NCI-H2107 (cell line): ENCODE results near the gene ZNF618.

Experiments
- DNase-seq: peaks from one replicate; lab custom pipeline; 2025; lab: John Stamatoyannopoulos, UW

Gene ZNF618

DNA sequence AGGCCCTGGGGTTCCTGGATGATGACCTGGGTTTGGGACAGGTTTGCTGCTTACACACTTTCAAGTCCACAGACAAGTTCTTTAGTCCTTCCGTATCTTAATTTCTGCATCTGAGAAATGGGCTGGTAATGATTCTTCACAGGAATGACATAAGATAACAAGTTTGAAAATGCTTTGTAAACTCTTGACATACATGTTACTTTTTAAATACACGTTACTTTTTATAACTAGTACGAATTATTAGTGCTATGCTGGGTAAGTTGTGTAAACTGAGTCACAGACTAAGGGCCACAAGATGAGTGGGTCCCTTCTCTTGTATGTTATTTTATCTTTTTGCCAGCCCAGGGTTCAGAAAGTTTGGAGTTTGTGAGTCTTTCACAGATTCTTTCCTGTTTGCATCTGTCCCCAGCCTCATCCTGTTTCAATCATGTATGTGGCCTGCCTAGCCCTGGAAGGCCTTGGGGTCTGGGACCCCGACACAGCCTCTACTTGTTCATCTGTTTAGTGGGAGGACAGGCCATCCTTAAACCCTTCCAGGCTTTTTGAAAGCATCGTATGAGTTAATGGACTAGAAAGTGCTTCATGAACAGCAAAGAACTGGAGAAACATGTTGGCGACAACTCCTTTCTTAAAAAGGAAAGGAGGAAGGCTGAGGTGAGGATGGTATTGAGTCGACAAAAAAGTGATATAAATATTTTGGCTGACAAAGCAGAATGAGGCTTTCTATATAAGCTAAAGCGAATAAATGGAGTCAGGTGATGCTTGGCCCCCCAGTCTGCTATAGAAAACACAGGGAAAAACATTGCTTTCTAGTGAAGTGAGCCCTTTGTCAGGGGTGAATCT lies 9.3 kb downstream of the ZNF618 start:
- DNase-seq, result no peak

DNA sequence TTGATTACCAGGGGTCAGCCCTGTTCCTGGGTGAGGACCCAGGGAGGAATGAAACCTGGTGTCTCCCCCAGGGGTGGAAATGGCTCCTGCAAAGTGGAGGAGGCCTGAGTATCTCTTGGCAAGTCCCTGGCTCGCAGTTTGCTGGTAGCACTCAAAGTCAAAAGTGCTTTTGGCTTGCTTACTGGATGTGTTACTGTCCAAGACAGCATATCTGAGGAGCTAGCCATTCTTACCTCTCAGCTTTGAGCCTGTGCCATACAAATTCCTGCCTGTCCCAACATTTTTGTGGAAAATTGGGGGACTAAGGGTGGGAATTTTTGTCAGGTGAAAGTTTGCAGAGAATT lies 9.9 kb downstream of the ZNF618 start:
- no peak for DNase-seq

DNA sequence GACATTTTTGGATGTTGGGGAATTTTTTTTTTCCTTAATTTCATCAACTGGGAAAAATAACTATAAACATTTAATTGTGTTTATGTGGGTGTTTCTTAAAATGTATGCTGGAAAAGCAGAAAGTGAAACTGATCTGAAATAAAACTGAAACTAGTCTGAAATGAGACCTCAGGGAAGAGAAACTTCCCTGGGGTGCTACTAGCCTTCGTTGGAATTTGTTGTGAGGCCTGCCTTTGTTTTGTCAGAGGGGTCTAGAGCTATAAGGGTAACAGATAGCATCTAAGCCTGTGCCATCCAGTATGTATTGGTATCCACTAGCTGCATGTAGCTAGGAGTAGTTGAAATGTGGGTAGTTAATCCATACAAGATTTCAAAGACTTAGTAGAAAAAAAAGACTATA lies 10.4 kb downstream of the ZNF618 start:
- no peak for DNase-seq

DNA sequence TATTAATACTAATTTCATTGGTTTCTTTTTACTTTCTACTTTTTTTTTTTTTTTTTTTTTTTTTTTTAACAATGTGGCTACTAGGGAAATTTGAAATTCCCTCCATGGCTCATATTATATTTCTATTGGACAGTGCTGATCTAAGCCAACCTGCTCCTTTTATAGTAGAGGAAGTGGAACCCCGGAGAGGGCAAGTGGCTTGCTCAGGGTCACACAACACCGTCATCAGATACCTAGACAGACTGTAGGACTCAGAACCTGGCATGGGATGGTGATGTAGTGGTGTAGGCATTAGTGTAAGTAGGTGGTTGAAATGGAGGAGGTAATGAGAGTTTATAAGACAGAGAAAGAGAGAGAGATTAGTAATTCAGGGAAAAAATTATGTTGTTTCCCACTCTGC lies 10.8 kb downstream of the ZNF618 start:
- DNase-seq, result no peak

DNA sequence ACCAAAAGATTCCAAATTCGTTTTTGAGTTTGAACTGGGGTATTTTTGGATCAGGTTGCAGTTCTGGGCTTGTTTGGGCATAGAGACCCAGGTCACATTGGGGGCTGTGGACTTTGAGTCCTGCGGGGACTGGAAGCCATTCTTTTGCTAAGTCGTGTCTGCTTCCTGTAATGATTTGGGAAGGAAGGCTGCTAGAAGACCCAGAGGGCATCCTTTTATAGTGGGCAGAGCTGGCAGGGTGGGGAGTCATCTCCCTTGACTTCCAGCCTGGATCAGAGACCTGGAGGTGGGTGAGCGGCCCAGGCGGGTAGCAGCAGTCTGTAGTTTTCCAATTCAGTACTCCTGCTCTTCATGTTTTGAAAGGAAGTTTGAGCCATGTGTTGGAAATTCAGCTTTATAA lies 11.3 kb downstream of the ZNF618 start:
- DNase-seq, result no peak

DNA sequence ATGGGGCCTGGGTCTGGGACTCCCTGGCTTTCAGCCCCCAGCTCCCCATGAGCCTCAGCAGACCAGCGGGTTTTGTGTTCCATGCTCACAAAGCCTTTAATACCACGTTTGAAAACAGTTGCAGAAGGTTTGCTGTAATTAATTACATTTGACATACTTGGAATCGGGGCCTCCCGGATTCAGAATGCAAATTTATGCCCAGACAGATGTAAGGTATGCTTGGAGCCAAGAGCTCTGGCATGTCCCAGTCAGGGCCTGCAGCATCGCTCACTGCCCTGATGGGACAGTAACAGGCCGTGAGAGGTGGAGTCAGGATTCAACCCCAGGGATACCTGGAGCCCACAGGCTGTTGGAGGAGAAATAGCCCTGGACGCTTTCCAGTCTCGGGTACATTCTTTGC lies 12.2 kb downstream of the ZNF618 start:
- DNase-seq, result no peak

DNA sequence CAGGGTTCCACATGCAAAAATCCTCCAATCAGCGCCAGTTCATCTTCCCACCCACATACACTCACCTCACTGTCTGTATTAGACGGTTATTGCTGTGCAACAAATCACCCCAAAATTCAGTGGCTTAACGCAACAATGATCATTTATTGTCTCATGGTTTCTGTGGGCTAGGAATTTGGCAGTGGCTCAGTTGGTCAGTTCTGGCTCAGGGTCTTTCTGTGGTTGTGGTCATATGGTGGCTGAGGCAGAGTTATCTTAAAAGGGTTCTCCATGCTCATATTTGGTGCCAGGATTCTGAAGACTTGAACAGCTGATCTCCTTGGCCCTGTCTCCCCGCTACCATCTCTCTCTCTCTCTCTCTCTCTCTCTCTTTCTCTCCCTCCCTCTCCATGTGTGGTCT lies 12.9 kb downstream of the ZNF618 start:
- DNase-seq, result no peak

DNA sequence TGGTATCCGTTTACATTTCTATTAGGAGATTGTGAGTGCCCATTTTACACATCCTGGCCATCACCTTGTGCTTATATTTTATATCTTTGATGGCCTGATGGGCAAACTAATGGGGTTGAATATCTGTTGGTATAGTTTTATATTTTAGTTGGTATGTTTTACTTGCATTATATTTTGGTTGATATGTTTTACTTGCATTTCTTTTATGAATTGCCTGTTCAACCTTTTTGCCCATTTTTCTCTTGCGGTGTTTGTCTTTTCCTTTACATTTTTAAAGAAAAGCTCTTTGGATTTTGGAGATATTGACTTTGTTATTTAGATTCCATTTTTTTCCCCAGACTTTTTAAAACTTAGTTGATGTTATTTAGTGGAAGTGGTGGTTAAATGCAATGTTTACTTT lies 14.6 kb downstream of the ZNF618 start:
- DNase-seq, result no peak

DNA sequence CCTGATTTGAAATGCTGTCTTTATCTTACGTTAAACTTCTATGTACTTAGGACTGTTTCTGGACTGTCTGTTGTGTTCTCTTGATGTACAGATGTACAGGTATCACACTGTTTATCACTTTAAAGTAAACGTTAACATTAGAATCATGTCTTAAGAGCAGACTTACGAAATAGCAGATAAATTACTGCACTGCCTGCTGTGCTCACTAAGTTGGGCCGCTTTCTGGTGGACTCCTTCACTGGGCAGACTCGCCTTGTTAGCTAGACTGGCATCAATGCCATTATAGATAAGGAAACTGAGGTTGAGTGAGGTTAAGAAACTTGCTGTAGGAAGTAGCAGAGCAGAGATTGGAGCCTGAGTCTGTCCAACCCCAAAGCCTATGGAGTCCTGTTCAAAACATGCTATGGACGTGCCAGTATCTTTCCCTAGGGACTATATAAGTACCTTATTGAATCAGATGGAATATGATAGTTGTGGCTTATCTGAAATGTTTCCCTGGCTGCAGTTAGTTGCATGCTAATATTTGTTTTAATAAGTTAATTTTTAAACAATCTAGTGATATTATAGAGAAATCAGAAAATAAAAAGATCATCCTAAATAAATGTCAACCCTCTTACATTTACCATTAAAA lies 16.9 kb downstream of the ZNF618 start:
- no peak for DNase-seq

DNA sequence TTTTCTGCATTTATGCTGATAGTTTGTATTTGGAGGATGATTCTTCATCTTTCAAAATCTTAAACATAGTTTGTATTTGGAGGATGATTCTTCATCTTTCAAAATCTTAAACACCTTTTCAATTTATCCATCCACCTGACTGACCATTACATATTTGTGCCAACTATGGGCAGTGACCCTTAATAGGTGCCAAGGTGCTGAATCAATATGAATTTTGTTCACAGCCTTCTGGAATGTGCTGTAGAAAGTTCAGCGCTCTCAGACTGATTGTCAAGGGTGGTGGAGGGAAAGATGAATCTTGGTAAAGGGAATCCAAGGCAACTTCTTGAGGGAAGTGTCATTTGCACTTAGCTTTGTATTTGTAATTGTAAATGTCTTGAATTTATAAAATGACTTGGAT lies 18.1 kb downstream of the ZNF618 start:
- no peak for DNase-seq

DNA sequence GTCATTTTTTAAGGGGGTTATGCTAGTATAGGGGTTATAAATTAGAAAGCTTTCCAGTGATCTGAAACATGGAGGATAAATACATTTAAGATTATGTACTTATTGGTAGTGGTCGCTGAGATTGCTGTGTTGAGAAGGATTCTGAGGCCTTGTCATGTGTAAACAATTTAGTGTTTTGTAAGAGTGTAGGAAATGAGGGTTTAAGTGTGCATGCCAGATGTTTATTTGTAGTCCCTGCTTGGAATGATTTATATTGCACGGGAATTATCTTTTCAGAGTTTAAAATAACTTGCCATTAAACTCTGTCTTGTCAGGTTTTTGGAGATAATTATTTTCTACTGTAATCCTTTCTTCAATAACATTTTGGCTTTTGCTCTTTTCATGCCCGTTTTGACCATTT lies 19.4 kb downstream of the ZNF618 start:
- no peak for DNase-seq

DNA sequence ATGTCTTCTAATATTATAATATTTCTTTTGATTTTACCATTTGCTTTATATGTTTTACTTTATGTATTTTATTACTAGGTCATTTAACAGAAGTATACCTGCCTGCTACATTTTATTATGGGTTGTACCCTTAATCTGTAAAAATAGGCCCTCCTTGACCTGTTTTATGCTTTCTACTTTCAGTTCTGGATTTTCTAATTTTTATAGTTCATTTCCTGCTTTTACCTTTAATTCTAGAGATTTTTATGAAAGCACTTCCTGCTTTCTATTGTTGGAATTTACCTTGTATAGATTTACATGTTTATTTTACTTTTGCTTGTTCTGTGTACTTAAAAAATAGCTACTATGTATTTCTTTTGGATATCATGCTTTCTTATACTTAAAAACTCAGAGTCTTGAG lies 20.6 kb downstream of the ZNF618 start:
- DNase-seq, result no peak

DNA sequence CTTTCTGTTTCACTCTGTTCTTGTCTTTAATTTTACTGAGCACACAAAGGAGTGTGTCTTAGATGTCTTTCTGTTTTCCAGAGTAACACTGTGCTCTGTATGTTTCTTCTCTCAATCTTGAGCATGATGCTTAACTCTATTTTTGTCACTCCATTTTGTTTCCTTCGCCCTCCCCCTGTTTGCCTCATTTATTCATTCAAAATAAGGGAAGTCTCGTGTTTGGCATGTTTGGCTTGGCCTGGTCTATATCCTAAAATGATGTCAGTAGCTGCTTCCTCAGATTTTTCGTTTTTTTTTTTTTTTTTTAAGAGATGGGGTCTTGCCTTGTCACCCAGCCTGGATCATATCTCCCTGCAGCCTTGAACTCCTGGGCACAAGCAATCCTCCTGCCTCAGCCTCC lies 22.0 kb downstream of the ZNF618 start:
- DNase-seq, result no peak

DNA sequence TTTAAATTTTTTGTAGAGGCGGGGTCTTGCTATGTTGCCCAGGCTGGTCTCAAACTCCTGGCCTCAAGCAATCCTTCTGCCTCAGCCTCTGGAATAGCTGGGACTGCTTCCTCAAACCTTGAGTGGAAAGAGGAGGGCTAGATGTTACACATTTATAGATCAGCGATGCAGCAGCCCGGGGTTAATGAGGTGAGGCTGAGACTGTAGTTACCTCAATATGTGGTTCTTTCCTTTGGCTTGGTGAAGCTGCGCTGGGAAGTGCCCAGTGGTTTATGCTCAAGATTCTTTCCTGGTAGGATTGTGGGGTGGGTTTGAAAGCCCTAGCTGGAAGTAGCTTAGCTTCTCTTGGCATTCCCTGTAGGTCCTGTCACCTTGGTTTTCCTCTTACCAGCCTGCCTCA lies 22.5 kb downstream of the ZNF618 start:
- no peak for DNase-seq

DNA sequence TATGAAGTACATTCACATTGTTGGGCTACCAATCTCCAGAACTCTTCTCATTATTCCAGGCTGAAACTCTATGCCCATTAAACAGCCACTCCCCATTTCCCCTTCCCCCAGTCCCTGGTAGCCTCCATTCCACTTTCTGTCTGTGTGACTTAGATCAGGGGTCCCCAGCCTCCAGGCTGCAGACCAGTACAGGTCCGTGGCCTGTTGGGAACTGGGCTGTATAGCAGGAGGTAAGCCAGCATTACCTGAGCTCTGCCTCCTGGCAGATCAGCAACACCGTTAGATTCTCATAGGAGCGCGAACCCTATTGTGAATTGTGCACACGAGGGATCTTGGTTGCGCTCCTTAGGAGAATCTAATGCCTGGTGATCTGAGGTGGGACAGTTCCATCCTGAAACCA lies 23.1 kb downstream of the ZNF618 start:
- no peak for DNase-seq

DNA sequence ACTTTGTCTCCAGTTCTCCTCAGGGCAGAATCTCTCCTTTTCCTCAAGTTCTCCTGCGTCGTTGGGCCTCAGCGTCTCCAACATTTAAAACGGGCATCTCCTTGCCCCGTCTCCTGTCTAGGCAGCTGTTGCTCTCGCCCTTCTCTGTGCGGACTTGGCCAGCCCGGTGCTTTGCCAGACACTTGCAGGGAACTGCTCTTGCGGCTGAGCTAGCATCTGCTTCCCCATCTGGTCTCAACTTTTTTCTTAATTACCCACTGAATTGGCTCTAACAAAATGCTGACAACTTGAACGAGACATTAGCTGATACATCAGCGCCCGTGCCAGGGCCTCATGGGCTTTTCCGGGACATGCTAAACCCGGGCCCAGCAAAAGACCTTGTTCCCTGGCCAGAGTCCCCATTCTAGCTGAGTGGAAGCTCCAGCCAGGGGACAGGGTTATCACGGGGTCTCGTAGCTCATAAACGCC lies 25.1 kb downstream of the ZNF618 start:
- no peak for DNase-seq

DNA sequence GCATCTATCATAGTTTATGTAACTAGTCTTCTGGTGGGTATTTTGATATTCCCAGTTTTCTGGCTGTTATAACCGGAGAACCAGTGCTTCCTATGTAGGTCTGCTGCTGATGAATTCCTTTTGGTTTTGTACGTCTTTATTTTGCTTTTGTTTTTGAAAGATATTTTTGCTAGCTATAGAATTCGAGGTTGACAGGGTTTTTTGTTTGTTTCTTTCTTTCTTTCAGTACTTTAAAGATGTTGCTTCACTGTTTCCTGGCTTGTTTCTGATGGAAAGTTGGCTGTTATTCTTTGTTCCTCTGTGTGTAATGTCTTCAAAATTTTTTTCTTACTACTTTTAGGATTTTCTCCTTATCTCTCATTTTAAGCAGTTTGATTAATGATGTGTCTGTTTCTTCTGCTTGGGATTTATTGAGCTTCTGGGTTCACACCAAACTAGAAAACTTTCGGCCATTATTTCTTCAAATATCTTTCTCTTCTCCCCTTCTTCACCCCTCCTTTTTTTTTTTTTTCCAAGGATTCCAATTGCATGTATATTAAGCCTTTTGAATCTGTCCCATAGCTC lies 27.5 kb downstream of the ZNF618 start:
- no peak for DNase-seq

DNA sequence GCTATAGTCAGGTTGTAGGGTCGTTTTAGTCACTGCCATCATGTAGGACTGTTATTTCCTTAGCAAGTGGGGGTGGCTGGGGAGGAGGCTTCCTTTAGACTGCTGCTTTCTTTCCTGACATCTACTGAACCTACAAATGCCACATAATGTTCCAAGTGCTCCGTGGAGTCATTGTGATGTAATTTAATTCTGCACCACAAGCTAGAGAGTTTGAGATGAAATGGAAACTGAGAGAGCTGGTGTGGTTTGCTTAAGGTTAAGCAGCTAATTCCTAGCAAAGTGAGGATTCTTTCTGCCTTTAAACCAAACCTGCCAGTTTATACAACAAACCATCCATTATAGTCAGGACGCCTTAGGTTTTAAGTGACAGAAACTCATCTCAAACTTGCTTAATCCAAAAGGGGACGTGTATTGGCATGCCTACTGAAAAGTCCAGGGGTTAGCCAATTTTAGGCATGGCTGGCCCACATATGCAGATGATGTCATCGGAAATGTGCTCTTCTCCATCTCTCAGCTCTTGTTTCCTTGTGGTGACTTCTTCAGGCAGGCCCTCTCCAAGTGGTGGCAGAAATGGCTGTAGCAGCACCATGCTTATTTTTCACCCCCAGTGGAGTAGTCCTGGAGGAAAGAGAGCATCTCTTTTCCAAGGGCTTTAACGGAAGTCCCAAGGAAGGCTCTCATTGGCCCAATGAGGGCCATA lies 30.5 kb downstream of the ZNF618 start:
- no peak for DNase-seq

DNA sequence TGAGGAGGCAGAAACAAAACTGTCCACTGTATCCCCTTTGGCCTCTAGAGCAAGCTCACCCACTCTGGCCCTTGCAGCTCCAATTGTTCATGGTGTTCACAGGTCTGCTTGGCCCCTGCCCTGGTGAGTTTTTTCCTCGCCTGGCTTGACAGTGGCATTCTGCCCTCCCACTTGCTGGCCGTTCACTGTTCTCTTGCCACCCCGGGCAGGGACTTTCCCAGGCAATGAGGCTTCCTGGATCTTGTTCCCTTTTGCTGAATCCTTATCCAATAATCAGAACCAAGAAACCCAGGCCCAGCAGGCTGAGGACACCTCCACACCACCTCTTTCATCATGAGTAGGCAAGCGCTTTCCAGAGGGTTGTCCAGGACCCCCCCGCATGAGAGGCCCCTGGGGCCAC lies 31.2 kb downstream of the ZNF618 start:
- DNase-seq, result no peak

DNA sequence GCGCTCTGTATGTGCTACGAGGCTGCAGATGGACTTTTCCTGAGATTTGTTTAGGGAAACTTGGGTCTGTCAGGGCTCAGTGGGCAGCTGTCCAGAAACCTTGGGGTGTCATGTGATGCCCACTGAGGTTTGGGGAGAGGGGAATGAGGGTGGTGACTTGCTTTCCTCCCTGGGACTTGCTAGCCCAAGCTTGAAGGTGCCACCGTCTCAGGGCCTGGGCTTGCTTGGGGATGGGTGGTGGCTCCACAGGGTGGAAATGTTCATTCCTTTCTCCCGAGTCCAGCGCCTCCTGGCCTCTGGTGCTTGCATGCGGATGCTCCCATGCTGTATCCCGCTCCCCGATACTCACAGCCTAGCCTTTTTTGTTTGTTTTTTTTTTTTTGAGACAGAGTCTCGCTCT lies 33.3 kb downstream of the ZNF618 start:
- no peak for DNase-seq

DNA sequence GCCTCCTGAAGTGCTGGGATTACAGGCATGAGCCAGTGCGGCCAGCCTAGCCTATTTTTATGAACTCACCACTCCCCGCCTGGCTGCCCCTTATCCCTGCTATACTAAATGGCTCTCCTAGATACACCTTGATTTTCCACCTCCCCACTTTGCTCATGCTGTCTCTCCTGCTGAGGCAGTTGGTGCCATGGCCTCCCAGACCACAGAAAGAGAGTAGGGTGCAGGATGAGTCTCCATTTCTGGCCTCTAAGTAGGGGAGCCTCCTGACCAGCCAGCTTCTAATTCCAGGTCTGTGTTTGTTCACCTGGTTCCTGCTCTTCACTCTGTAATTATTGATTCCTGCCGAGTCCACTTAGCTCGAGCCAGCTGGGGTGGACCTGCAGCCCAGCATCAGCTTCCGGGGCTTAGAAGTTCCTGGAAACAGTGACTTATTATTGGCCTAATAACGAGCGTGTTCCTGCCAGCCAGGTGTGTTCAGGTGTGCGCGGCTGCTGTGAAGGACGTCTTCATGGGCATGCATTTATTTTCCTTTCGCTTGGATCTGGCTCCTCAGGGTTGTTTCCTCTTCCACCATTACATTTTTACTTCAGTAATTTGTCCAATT lies 34.0 kb downstream of the ZNF618 start:
- no peak for DNase-seq

DNA sequence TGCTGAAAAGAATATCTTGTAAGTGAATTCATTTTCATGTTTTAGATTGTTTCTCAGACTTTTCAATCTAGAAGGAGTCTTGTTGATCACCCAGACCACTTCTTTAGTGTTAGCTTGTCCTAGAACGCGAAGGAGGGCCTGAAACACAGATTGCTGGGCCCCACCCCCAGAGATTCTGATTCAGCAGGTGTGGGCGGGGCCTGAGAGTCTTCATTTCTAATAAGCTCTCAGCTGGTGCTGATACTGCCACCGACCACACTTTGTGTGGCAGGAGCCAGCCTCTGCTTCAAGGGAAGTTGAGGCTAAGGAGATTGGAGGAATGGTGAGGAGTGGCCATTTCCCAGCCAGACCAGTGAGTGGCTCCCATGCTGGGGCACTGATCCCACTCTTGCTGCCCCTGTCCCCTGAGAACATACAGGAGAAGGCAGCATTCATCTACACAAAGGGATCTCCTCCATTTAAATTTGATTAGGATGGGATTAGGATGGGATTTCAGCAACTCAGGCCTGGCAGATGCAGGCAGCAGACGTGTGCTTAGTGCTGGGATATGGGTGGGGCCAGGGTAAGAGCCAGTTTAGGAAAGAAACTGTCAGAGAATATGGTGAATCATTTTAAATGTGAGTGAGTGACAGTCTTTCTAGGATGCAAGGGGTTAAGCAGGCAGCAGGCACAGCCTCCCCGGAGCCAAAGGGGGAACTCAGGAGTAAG lies 35.9 kb downstream of the ZNF618 start:
- DNase-seq, result no peak
